HCT116 (cell line): ENCODE data around the gene NPB. TPM values are rescaled to one million over a fixed set of nuclear protein-coding genes. Genes with fewer than 3 reads are reported as not detected.

Experiments
- ATAC-seq: fragments of 200-7000 bp; cut with Tn5 transposase; 2 replicates; pipeline ENCODE4 v1.9.1; 2020; ENCODE audit warnings: mild to moderate bottlenecking, moderate library complexity
- BruUV-seq: library from RNA; stranded (reverse); fragments of 400-500 nt; replicated peaks from 2 replicates; lab custom pipeline; 2021; lab: Mats Ljungman, UMichigan
- CTCF ChIA-PET: fragments of 300-600 bp; sonication (Branson Sonifier 250); formaldehyde crosslinking; loops from one replicate; lab custom pipeline; 2021; ENCODE audit warnings: antibody characterized with exemption; lab: Charles Lee
- POLR2A ChIA-PET: fragments of 300-600, 350-600 bp; sonication (Branson Sonifier 250); formaldehyde crosslinking; loops from one replicate; lab custom pipeline; 2021; ENCODE audit warnings: antibody characterized with exemption; lab: Charles Lee
- RAD21 ChIA-PET, 2 experiments: fragments of 300-600 bp; sonication (Branson Sonifier 250); formaldehyde crosslinking; loops; one replicate each; lab custom pipeline; 2023; ENCODE audit warnings: low total read pairs in 2 of 2; ENCODE audit not compliant: uncharacterized antibody in 2 of 2, unreplicated experiment in 2 of 2, low non-redundant PET in 1 of 2; lab: Charles Lee
- DNase-seq: peaks from one replicate; pipeline ENCODE4 v3.0.0-alpha.2; 2010; ENCODE audit warnings: low read depth, low spot score
- H2AFZ ChIP-seq: fragments of 200-600 bp; shearing (Covaris generic), sonication (generic); 2 replicates; pipeline ENCODE4 v1.6.1; 2017; ENCODE audit warnings: low read depth, mixed run types, mixed read lengths, antibody characterized with exemption, low read length; ENCODE audit not compliant: poor library complexity, severe bottlenecking
- H3K27ac ChIP-seq: 2 replicates; pipeline ENCODE4 v1.5.1; 2012; ENCODE audit warnings: low read depth, low read length
- H3K27me3 ChIP-seq: fragments of 200-600 bp; sonication (generic); 2 replicates; pipeline ENCODE4 v1.6.1; 2016; ENCODE audit warnings: mixed run types, low read length, mixed read lengths; ENCODE audit not compliant: insufficient read depth
- H3K36me3 ChIP-seq, 2 experiments: fragments of 200-500 bp in 1 of 2; fragments of 200-600 bp in 1 of 2; sonication (Bioruptor generic) in 1 of 2; sonication (generic) in 1 of 2; 2 replicates each; pipeline versions ENCODE4 v1.5.1 to v1.6.1; 2014 to 2016; ENCODE audit warnings: low read length in 2 of 2, inconsistent platforms in 1 of 2, mixed read lengths in 1 of 2, mixed run types in 1 of 2; ENCODE audit not compliant: insufficient read depth in 2 of 2, control insufficient read depth in 1 of 2
- H3K4me1 ChIP-seq, 2 experiments: fragments of 200-600 bp in 1 of 2; sonication (generic) in 1 of 2; 2 replicates each; pipeline versions ENCODE4 v1.5.1 to v1.6.1; 2012 to 2017; ENCODE audit warnings: low read length in 2 of 2, inconsistent platforms in 1 of 2, mild to moderate bottlenecking in 1 of 2, mixed read lengths in 1 of 2, mixed run types in 1 of 2, moderate library complexity in 1 of 2; ENCODE audit not compliant: insufficient read depth in 2 of 2, control insufficient read depth in 1 of 2
- H3K4me2 ChIP-seq: fragments of 200-600 bp; sonication (generic); 2 replicates; pipeline ENCODE4 v1.6.1; 2017; ENCODE audit warnings: mixed run types, low read length, mixed read lengths
- H3K4me3 ChIP-seq, 2 experiments: fragments of 200-600 bp in 1 of 2; sonication (generic) in 1 of 2; replicated peaks in 1 of 2; 2 replicates each; pipeline ENCODE4 v1.5.1; 2011 to 2016; ENCODE audit warnings: low read length in 2 of 2, control low read depth in 1 of 2, low read depth in 1 of 2, mild to moderate bottlenecking in 1 of 2, mixed read lengths in 1 of 2, mixed run types in 1 of 2
- H3K79me2 ChIP-seq: fragments of 200-600 bp; sonication (generic); 2 replicates; pipeline ENCODE4 v1.6.1; 2017; ENCODE audit warnings: mild to moderate bottlenecking, mixed run types, low read length, moderate library complexity, mixed read lengths; ENCODE audit not compliant: insufficient read depth
- H3K9ac ChIP-seq: fragments of 200-600 bp; sonication (generic); 2 replicates; pipeline ENCODE4 v1.6.1; 2016; ENCODE audit warnings: low read length, mixed read lengths
- H3K9me2 ChIP-seq: fragments of 200-600 bp; sonication (generic), shearing (Covaris generic); 2 replicates; pipeline ENCODE4 v1.6.1; 2017; ENCODE audit warnings: mixed run types, mild to moderate bottlenecking, moderate library complexity; ENCODE audit not compliant: insufficient read depth
- H3K9me3 ChIP-seq, 2 experiments: fragments of 200-500 bp in 1 of 2; fragments of 200-600 bp in 1 of 2; sonication (Bioruptor generic) in 1 of 2; sonication (generic) in 1 of 2; 2 replicates each; pipeline ENCODE4 v1.6.1; 2014 to 2017; ENCODE audit warnings: low read length in 2 of 2, mixed read lengths in 2 of 2, inconsistent platforms in 1 of 2, low read depth in 1 of 2, mild to moderate bottlenecking in 1 of 2, mixed run types in 1 of 2, moderate library complexity in 1 of 2; ENCODE audit not compliant: control insufficient read depth in 1 of 2, insufficient read depth in 1 of 2
- H4K20me1 ChIP-seq: fragments of 200-600 bp; sonication (generic), shearing (Covaris generic); 2 replicates; pipeline ENCODE4 v1.6.1; 2017; ENCODE audit warnings: mixed run types, mild to moderate bottlenecking, moderate library complexity; ENCODE audit not compliant: insufficient read depth
- ATF3 ChIP-seq: IDR thresholded peaks from 2 replicates; pipeline ENCODE4 v1.6.1; 2012
- CBX3 ChIP-seq: IDR thresholded peaks from 2 replicates; pipeline ENCODE4 v1.6.1; 2012; ENCODE audit warnings: low read depth
- CEBPB ChIP-seq: IDR thresholded peaks from 2 replicates; pipeline ENCODE4 v1.6.1; 2012; ENCODE audit warnings: low read depth
- EGR1 ChIP-seq: IDR thresholded peaks from 2 replicates; pipeline ENCODE4 v1.6.1; 2012; ENCODE audit warnings: low read depth
- ELF1 ChIP-seq: IDR thresholded peaks from 2 replicates; pipeline ENCODE4 v1.6.1; 2012; ENCODE audit warnings: low read depth, borderline replicate concordance
- EZH2 ChIP-seq: fragments of 200-600 bp; sonication (generic); IDR thresholded peaks from 2 replicates; pipeline ENCODE4 v1.6.1; 2017; ENCODE audit warnings: antibody characterized with exemption, mixed run types
- EZH2phosphoT487 ChIP-seq: fragments of 200-600 bp; IDR thresholded peaks from 2 replicates; pipeline ENCODE4 v1.6.1; 2018; ENCODE audit warnings: antibody characterized with exemption, borderline replicate concordance
- JUND ChIP-seq: IDR thresholded peaks from 2 replicates; pipeline ENCODE4 v1.6.1; 2012
- MAX ChIP-seq: IDR thresholded peaks from 2 replicates; pipeline ENCODE4 v1.6.1; 2012
- POLR2A ChIP-seq: IDR thresholded peaks from 2 replicates; pipeline ENCODE4 v1.7.0; 2011; ENCODE audit warnings: borderline replicate concordance; ENCODE audit not compliant: insufficient read depth, insufficient read length; ENCODE audit errors: extremely low read depth
- POLR2AphosphoS5 ChIP-seq: IDR thresholded peaks from 2 replicates; pipeline ENCODE4 v1.6.1; 2011; ENCODE audit warnings: mild to moderate bottlenecking, low read depth, low read length, moderate library complexity
- SIN3A ChIP-seq: IDR thresholded peaks from 2 replicates; pipeline ENCODE4 v1.6.1; 2012; ENCODE audit warnings: low read depth
- SRF ChIP-seq: IDR thresholded peaks from 2 replicates; pipeline ENCODE4 v1.6.1; 2012; ENCODE audit warnings: low read depth
- TCF7L2 ChIP-seq: IDR thresholded peaks from 2 replicates; pipeline ENCODE4 v1.7.0; 2011; ENCODE audit warnings: borderline replicate concordance, inconsistent platforms; ENCODE audit not compliant: insufficient read depth, insufficient read length; ENCODE audit errors: extremely low read depth
- YY1 ChIP-seq: IDR thresholded peaks from 2 replicates; pipeline ENCODE4 v1.6.1; 2011; ENCODE audit warnings: low read length, low read depth, moderate library complexity, mild to moderate bottlenecking; ENCODE audit not compliant: insufficient replicate concordance; ENCODE audit errors: extremely low read depth
- ZFX ChIP-seq: fragments of 450-650 bp; IDR thresholded peaks from 2 replicates; pipeline ENCODE4 v1.6.1; 2017
- ZNF274 ChIP-seq: fragments of 200-500 bp; sonication (Bioruptor generic); IDR thresholded peaks from 2 replicates; pipeline ENCODE4 v1.6.1; 2014; ENCODE audit warnings: mild to moderate bottlenecking, low read depth, low read length, inconsistent platforms
- intact Hi-C: fragments of 100-400 bp; cut with micrococcal nuclease; formaldehyde crosslinking; loops from 2 replicates; pipeline ENCODE4 v1.10.0; 2022
- total RNA-seq: library from RNA; stranded (reverse); gene quantifications from one replicate; pipeline ENCODE4 v1.2.1, GENCODE V29; 2021; ENCODE audit not compliant: unreplicated experiment
- TF ChIP-seq, protein P1 (sequence below): IDR thresholded peaks from 2 replicates; pipeline ENCODE4 v1.6.1; 2012; ENCODE audit warnings: low read depth

NPB gene
- total RNA-seq, 1 experiment from 2014 or later, result 1.2 TPM

DNA sequence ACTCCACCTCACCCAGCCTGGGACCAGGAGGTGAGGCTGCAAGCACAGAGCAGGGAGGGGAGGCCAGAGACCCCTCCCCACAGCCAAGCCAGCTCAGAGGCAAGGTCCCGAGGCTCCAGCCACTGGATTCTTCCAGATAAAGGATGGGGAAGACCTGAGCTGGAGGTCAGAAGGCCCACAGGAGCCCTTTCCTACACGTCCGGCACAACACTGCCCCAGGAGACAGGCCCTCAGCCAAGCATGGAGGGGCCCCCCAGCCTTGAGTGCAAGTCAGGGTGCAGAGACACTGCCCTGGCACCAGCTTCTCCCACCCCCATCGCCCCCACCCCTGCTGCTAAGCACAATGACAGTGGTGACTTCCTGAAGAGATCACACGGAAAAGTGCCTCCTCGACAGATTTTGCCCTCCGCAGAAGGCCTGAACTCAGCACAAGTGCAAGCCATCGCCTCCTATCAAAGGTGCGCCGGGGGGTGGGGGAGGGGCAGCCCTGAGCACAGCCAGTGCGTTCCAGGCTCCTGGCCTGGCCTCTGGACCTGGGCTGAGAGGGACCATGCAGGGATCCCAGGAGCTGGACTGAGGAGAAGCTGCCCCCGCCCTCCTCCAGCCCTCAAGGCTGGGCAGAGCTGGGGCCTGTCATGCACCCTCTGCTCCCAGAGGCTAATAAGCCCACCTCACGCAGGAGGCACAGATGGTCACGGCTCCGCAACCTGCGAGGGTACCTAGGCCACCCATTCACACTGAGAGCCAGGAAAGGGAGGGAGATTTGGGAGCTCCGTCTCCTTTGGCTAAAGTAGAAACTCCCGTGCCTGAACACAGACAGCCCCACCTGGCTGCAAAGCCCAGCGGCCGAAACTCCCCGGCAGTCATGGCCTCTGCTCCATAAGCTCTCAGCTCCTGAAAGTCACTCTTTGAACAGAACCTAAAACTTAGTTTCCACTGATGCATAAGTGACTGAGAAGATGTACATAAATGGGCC, 22.8 kb downstream of the NPB start (continued):
- TF ChIP-seq CBX3, result no peak

- ATAC-seq, result no peak
- peak overlapping the region; percentile 91 for H3K9ac ChIP-seq
- TF ChIP-seq EZH2phosphoT487, result no peak
- TF ChIP-seq ZFX, result no peak
- no peak for TF ChIP-seq ELF1
- no peak for TF ChIP-seq ZNF274
- TF ChIP-seq EZH2, result no peak
- TF ChIP-seq CEBPB, result no peak
- TF ChIP-seq POLR2A, result no peak
- TF ChIP-seq, protein P1, sequence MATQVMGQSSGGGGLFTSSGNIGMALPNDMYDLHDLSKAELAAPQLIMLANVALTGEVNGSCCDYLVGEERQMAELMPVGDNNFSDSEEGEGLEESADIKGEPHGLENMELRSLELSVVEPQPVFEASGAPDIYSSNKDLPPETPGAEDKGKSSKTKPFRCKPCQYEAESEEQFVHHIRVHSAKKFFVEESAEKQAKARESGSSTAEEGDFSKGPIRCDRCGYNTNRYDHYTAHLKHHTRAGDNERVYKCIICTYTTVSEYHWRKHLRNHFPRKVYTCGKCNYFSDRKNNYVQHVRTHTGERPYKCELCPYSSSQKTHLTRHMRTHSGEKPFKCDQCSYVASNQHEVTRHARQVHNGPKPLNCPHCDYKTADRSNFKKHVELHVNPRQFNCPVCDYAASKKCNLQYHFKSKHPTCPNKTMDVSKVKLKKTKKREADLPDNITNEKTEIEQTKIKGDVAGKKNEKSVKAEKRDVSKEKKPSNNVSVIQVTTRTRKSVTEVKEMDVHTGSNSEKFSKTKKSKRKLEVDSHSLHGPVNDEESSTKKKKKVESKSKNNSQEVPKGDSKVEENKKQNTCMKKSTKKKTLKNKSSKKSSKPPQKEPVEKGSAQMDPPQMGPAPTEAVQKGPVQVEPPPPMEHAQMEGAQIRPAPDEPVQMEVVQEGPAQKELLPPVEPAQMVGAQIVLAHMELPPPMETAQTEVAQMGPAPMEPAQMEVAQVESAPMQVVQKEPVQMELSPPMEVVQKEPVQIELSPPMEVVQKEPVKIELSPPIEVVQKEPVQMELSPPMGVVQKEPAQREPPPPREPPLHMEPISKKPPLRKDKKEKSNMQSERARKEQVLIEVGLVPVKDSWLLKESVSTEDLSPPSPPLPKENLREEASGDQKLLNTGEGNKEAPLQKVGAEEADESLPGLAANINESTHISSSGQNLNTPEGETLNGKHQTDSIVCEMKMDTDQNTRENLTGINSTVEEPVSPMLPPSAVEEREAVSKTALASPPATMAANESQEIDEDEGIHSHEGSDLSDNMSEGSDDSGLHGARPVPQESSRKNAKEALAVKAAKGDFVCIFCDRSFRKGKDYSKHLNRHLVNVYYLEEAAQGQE, result no peak
- no peak for TF ChIP-seq JUND
- no peak for TF ChIP-seq SIN3A
- TF ChIP-seq ATF3, result no peak
- TF ChIP-seq EGR1, result no peak
- no peak for TF ChIP-seq MAX
- no peak for TF ChIP-seq TCF7L2
- no peak for TF ChIP-seq SRF
- no peak for TF ChIP-seq YY1
- no peak for TF ChIP-seq CBX3
- TF ChIP-seq POLR2AphosphoS5, result no peak
Observed at GRCh38 chr17:81925860-81926450, 23.9 kb downstream of the NPB start.

More at GRCh38 chr17:81925860-81926450, 23.9 kb downstream of the NPB start:
- no peaks in the 10 kb centered on the region for H3K9me3 ChIP-seq
- CTCF ChIA-PET, result interaction anchor here (1.0 to 2.1 kb wide), 4 partner anchors 10 to 94 kb away, joined by 3 to 7 read pairs (median 5); no protein-coding TSS in a partner anchor
- no peak for DNase-seq
- intact Hi-C loops, result loop anchor here (5.0 kb wide), 1 partner anchor 54 kb away; the partner anchor contains the start of gene ARHGDIA
- H4K20me1 ChIP-seq, result no peaks in the 10 kb centered on the region
- RAD21 ChIA-PET, result interaction anchor here in 1 of 2 experiments (0.9 to 1.0 kb wide), 2 partner anchors 13 to 27 kb away, joined by 3 to 4 read pairs; no protein-coding TSS in a partner anchor
- H3K79me2 ChIP-seq, result peaks cover 68% of the 10 kb centered on the region
- POLR2A ChIA-PET, result interaction anchor here (0.8 to 4.6 kb wide), 6 partner anchors 9 to 65 kb away, joined by 3 to 18 read pairs (median 4); partner anchors contain the start of genes P4HB and PYCR1
- no TSS peak for BruUV-seq
- H3K4me1 ChIP-seq, result peaks cover 41 to 64% of the 10 kb centered on the region in 2 experiments
- no peaks in the 10 kb centered on the region for H3K9me2 ChIP-seq
- H3K27me3 ChIP-seq, result no peaks in the 10 kb centered on the region
- H3K4me3 ChIP-seq, result peak overlapping the region; percentile 89 to 93
- H3K4me2 ChIP-seq, result peak overlapping the region; percentile 84
- H3K27ac ChIP-seq, result peak overlapping the region; percentile 97
- H3K36me3 ChIP-seq, result peaks cover 6 to 18% of the 10 kb centered on the region in 2 experiments; a peak in 3 of 4 replicates
- H2AFZ ChIP-seq, result no peak overlapping the region
